HuH-7.5 (cell line): ENCODE measurements around the gene RABGAP1L.
"Not testable (repeated sequence)": the region's sequence is repeated elsewhere in the genome, so short reads cannot be mapped to it uniquely, and the experiment has no call there.

Experiments used
- DNase-seq: peaks from one replicate; pipeline ENCODE4 v3.0.0; 2011; ENCODE audit warnings: low spot score

The RABGAP1L gene

GRCh38 chr1:175043824-175044223 is 884.5 kb downstream of the RABGAP1L start:
- no peak for DNase-seq

GRCh38 chr1:175044591-175044990 is 885.3 kb downstream of the RABGAP1L start:
- DNase-seq = not testable (repeated sequence)
